Parathyroid adenoma (tissue), 2 donors: ENCODE data around the gene TPCN1.

Experiments used
- H2AFZ ChIP-seq: fragments of 300-600 bp; sonication (generic); one replicate; pipeline ENCODE4 v1.7.0; 2017; ENCODE audit warnings: antibody characterized with exemption, mild to moderate bottlenecking
- H3K27ac ChIP-seq: fragments of 300-600 bp; sonication (generic); one replicate; pipeline ENCODE4 v1.7.0; 2017
- H3K27me3 ChIP-seq: fragments of 300-600 bp; sonication (generic); one replicate; pipeline ENCODE4 v1.7.0; 2017; ENCODE audit warnings: low read length; ENCODE audit not compliant: control insufficient read depth, insufficient read depth
- H3K36me3 ChIP-seq: fragments of 300-600 bp; sonication (generic); one replicate; pipeline ENCODE4 v1.7.0; 2017; ENCODE audit warnings: low read length; ENCODE audit not compliant: control insufficient read depth, insufficient read depth
- H3K4me1 ChIP-seq: fragments of 300-600 bp; sonication (generic); one replicate; pipeline ENCODE4 v1.7.0; 2017; ENCODE audit warnings: control low read depth
- H3K4me2 ChIP-seq: fragments of 300-600 bp; sonication (generic); one replicate; pipeline ENCODE4 v1.7.0; 2017; ENCODE audit warnings: low read length
- H3K4me3 ChIP-seq: fragments of 300-600 bp; sonication (generic); one replicate; pipeline ENCODE4 v1.7.0; 2017; ENCODE audit warnings: low read depth, low read length
- H3K79me2 ChIP-seq: fragments of 300-600 bp; sonication (generic); one replicate; pipeline ENCODE4 v1.7.0; 2017; ENCODE audit warnings: control low read depth
- H3K9ac ChIP-seq: fragments of 300-600 bp; sonication (generic); one replicate; pipeline ENCODE4 v1.7.0; 2017; ENCODE audit warnings: mild to moderate bottlenecking
- H3K9me3 ChIP-seq: fragments of 300-600 bp; sonication (generic); one replicate; pipeline ENCODE4 v1.7.0; 2017; ENCODE audit warnings: low read length; ENCODE audit not compliant: control insufficient read depth
- CTCF ChIP-seq: fragments of 300-600 bp; sonication (generic); IDR thresholded peaks from one replicate; pipeline ENCODE4 v1.7.0; 2017; ENCODE audit warnings: antibody characterized with exemption, mild to moderate bottlenecking
- donor health status: primary hyperparathyroidism.

Gene TPCN1

GRCh38 chr12:113273053-113273725 is 51.9 kb downstream of the TPCN1 start:
- Histone ChIP-seq H3K4me1 (no peaks in the 10 kb centered on the region), H3K4me3 (no peak overlapping the region), H3K36me3 (no peaks in the 10 kb centered on the region), H3K4me2 (no peak overlapping the region), H3K27me3 (no peaks in the 10 kb centered on the region), H3K9ac (no peak overlapping the region), H3K27ac (no peak overlapping the region), H2AFZ (no peak overlapping the region), H3K9me3 (no peaks in the 10 kb centered on the region), H3K79me2 (peaks cover 16% of the 10 kb centered on the region)
- TF ChIP-seq CTCF, result no peak

- H3K9ac ChIP-seq, result no peak overlapping the region
- H3K4me3 ChIP-seq, result no peak overlapping the region
- H3K9me3 ChIP-seq, result no peaks in the 10 kb centered on the region
- H3K36me3 ChIP-seq, result no peaks in the 10 kb centered on the region
- H3K79me2 ChIP-seq, result peaks cover 13% of the 10 kb centered on the region
- no peaks in the 10 kb centered on the region for H3K4me1 ChIP-seq
- no peaks in the 10 kb centered on the region for H3K27me3 ChIP-seq
- no peak overlapping the region for H3K27ac ChIP-seq
- no peak for TF ChIP-seq CTCF
- H3K4me2 ChIP-seq, result no peak overlapping the region
- H2AFZ ChIP-seq, result no peak overlapping the region
Observed at GRCh38 chr12:113274848-113275247, 53.6 kb downstream of the TPCN1 start.

GRCh38 chr12:113276306-113276705 is 55.0 kb downstream of the TPCN1 start:
- Histone ChIP-seq H2AFZ (no peak overlapping the region), H3K9ac (no peak overlapping the region), H3K4me3 (no peak overlapping the region), H3K36me3 (no peaks in the 10 kb centered on the region), H3K27ac (no peak overlapping the region), H3K79me2 (peaks cover 13% of the 10 kb centered on the region), H3K4me1 (no peaks in the 10 kb centered on the region), H3K4me2 (no peak overlapping the region), H3K27me3 (no peaks in the 10 kb centered on the region), H3K9me3 (no peaks in the 10 kb centered on the region)
- no peak for TF ChIP-seq CTCF

GRCh38 chr12:113276946-113277500 is 55.8 kb downstream of the TPCN1 start:
- H3K27me3 ChIP-seq, result no peaks in the 10 kb centered on the region
- H3K9ac ChIP-seq, result no peak overlapping the region
- no peak overlapping the region for H3K4me3 ChIP-seq
- H3K79me2 ChIP-seq, result peaks cover 13% of the 10 kb centered on the region
- H2AFZ ChIP-seq, result no peak overlapping the region
- no peaks in the 10 kb centered on the region for H3K4me1 ChIP-seq
- H3K36me3 ChIP-seq, result no peaks in the 10 kb centered on the region
- no peak overlapping the region for H3K27ac ChIP-seq
- no peak for TF ChIP-seq CTCF
- H3K9me3 ChIP-seq, result no peaks in the 10 kb centered on the region
- no peak overlapping the region for H3K4me2 ChIP-seq

- no peak overlapping the region for H3K9ac ChIP-seq
- no peaks in the 10 kb centered on the region for H3K4me1 ChIP-seq
- H3K79me2 ChIP-seq, result peaks cover 10% of the 10 kb centered on the region
- H3K27ac ChIP-seq, result no peak overlapping the region
- H3K4me2 ChIP-seq, result no peak overlapping the region
- no peak overlapping the region for H3K4me3 ChIP-seq
- no peak for TF ChIP-seq CTCF
- no peaks in the 10 kb centered on the region for H3K9me3 ChIP-seq
- H3K36me3 ChIP-seq, result no peaks in the 10 kb centered on the region
- H2AFZ ChIP-seq, result no peak overlapping the region
- H3K27me3 ChIP-seq, result no peaks in the 10 kb centered on the region
Observed at GRCh38 chr12:113277511-113277910, 56.2 kb downstream of the TPCN1 start.
